WI38 (cell line): ENCODE measurements around the gene KCTD5.

Experiments
- H3K4me3 ChIP-seq: 2 replicates; pipeline ENCODE4 v1.5.1; 2011; ENCODE audit warnings: low read depth, mild to moderate bottlenecking, control low read depth, low read length
- TF ChIP-seq, protein P1 (sequence below): IDR thresholded peaks from 2 replicates; pipeline ENCODE4 v1.5.1; 2012; ENCODE audit warnings: low read depth, mild to moderate bottlenecking, control low read depth, low read length

KCTD5 gene

GRCh38 chr16:2719328-2720063 is 37.2 kb downstream of the KCTD5 start:
- H3K4me3 ChIP-seq = no peak overlapping the region
- TF ChIP-seq, protein P1, sequence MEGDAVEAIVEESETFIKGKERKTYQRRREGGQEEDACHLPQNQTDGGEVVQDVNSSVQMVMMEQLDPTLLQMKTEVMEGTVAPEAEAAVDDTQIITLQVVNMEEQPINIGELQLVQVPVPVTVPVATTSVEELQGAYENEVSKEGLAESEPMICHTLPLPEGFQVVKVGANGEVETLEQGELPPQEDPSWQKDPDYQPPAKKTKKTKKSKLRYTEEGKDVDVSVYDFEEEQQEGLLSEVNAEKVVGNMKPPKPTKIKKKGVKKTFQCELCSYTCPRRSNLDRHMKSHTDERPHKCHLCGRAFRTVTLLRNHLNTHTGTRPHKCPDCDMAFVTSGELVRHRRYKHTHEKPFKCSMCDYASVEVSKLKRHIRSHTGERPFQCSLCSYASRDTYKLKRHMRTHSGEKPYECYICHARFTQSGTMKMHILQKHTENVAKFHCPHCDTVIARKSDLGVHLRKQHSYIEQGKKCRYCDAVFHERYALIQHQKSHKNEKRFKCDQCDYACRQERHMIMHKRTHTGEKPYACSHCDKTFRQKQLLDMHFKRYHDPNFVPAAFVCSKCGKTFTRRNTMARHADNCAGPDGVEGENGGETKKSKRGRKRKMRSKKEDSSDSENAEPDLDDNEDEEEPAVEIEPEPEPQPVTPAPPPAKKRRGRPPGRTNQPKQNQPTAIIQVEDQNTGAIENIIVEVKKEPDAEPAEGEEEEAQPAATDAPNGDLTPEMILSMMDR = no peak

- TF ChIP-seq, protein P1 = no peak
- H3K4me3 ChIP-seq = peak within 1 kb of the TSS; percentile 66
Observed at GRCh38 chr16:2720064-2720457, 37.7 kb downstream of the KCTD5 start, which contains the start of gene PRSS27. TSS of gene PRSS27 (minus strand) at chr16:2720224. CDS start at chr16:2720160, 64 bp downstream.

GRCh38 chr16:2720719-2721633 is 38.7 kb downstream of the KCTD5 start:
- TF ChIP-seq, protein P1 = 0 out of 2 replicates have a peak, but pooled peaks have one; percentile 27
- H3K4me3 ChIP-seq = peak overlapping the region; percentile 66

GRCh38 chr16:2721634-2722173 is 39.4 kb downstream of the KCTD5 start:
- H3K4me3 ChIP-seq = peak overlapping the region; percentile 51

- no peak overlapping the region for H3K4me3 ChIP-seq
- TF ChIP-seq, protein P1 = no peak
Observed at GRCh38 chr16:2724088-2724676, 41.9 kb downstream of the KCTD5 start.

GRCh38 chr16:2724816-2725348 is 42.6 kb downstream of the KCTD5 start:
- TF ChIP-seq, protein P1 = no peak
- no peak overlapping the region for H3K4me3 ChIP-seq

DNA sequence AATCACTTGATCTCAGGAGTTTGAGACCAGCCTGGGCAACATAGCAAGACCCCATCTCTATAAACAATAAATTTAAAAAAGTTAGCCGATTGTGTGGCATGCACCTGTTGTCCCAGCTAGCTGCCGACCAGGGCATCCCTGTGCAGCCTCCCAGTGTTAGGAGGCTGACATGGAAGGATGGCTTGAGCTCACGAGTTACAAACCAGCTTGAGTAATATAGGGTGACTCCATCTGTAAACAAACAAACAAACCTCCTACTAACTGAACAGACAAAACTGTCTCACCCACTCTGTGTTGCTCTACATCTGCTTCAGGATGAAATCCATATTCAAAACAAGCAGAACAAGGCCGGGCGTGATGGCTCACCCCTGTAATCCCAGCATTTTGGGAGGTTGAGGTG is 44.6 kb downstream of the KCTD5 start:
- no peak overlapping the region for H3K4me3 ChIP-seq
- TF ChIP-seq, protein P1 = no peak
